Coronary artery (tissue), 2 donors: ENCODE measurements around the gene TGFBR2.

ENCODE experiments used
- DNase-seq: peaks from one replicate; pipeline ENCODE4 v3.0.0-alpha.2; 2017; ENCODE audit warnings: low spot score
- H3K27ac ChIP-seq, 2 donors: fragments of 200-600 bp; sonication (generic); one replicate each; pipeline ENCODE4 v1.5.1; 2016 to 2019
- H3K4me3 ChIP-seq: fragments of 200-600 bp; sonication (generic); 2 replicates; pipeline ENCODE4 v1.5.1; 2016; ENCODE audit warnings: mild to moderate bottlenecking, moderate library complexity
- TF ChIP-seq, protein P1 (sequence below): fragments of 200-600 bp; sonication (generic); IDR thresholded peaks from one replicate; pipeline ENCODE4 v1.5.1; 2019; ENCODE audit warnings: antibody characterized with exemption

Gene TGFBR2

DNA sequence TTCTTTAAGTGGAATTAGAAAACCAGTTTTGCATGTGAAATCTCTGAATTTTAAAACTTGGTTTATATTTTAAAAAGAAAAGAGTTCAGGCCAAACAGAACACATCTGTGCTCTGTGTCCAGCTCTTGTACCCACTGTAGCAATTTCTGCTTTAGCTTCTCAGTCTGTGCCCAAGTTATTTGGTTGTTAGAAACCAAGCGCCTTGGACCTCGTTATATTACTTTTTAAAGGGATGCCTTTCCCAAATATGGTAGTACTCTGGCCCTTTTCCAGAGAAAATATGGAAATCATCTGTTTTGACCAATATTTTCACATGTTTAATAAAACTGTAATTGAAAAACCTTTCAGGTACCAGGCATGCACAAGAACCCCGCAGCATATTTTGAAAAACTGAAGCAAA is 27.3 kb downstream of the TGFBR2 start:
- Histone ChIP-seq H3K27ac (no peak overlapping the region), H3K4me3 (no peak overlapping the region)
- TF ChIP-seq, protein P1, sequence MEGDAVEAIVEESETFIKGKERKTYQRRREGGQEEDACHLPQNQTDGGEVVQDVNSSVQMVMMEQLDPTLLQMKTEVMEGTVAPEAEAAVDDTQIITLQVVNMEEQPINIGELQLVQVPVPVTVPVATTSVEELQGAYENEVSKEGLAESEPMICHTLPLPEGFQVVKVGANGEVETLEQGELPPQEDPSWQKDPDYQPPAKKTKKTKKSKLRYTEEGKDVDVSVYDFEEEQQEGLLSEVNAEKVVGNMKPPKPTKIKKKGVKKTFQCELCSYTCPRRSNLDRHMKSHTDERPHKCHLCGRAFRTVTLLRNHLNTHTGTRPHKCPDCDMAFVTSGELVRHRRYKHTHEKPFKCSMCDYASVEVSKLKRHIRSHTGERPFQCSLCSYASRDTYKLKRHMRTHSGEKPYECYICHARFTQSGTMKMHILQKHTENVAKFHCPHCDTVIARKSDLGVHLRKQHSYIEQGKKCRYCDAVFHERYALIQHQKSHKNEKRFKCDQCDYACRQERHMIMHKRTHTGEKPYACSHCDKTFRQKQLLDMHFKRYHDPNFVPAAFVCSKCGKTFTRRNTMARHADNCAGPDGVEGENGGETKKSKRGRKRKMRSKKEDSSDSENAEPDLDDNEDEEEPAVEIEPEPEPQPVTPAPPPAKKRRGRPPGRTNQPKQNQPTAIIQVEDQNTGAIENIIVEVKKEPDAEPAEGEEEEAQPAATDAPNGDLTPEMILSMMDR = no peak
- DNase-seq = no peak

DNA sequence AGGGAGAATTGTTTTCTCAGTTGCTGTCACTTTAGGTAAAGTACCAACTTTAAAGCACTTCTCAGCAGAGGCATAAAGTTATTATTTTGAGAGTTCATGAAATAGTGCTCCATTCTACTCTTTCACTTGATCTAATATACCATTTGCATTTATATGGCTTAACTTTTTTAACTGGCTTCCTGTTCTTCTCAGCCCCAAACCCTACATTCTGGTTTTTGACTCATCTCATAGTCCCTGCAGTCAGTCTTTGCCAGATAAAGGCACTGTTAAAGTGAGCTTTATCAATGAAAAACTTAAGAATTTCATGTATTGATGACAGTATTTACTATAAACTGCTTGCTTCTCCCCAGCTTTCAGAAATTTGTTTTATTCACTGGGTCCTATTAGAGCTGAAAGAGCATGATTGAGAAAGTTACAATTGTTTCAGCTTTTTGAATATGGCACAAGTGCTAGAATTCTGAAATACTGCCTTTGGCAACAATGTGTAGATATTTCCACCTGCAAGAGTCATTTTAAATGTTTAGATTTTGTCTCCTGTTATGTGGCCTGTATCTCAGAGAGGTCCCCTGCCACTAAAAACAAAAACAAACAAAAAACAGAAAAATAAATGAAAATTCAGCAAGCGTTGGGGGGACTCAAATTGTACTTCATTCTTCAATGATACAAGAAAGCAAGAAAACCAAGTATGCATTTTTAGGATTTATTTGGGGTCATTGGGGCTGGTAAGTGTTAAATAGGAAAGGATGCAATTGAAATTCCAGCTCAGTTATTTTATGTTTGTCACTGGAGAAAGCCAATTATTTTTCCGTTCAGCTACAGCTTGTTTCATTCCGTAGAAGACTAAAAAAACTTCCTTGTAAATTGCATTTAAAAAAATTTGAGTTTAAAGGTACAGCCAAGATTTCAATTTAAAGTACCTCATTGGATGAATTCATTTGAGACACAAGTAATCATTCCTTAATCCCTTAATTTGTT is 28.6 kb downstream of the TGFBR2 start:
- DNase-seq = no peak
- no peak overlapping the region for H3K4me3 ChIP-seq
- H3K27ac ChIP-seq = no peak overlapping the region
- TF ChIP-seq, protein P1 = no peak

DNA sequence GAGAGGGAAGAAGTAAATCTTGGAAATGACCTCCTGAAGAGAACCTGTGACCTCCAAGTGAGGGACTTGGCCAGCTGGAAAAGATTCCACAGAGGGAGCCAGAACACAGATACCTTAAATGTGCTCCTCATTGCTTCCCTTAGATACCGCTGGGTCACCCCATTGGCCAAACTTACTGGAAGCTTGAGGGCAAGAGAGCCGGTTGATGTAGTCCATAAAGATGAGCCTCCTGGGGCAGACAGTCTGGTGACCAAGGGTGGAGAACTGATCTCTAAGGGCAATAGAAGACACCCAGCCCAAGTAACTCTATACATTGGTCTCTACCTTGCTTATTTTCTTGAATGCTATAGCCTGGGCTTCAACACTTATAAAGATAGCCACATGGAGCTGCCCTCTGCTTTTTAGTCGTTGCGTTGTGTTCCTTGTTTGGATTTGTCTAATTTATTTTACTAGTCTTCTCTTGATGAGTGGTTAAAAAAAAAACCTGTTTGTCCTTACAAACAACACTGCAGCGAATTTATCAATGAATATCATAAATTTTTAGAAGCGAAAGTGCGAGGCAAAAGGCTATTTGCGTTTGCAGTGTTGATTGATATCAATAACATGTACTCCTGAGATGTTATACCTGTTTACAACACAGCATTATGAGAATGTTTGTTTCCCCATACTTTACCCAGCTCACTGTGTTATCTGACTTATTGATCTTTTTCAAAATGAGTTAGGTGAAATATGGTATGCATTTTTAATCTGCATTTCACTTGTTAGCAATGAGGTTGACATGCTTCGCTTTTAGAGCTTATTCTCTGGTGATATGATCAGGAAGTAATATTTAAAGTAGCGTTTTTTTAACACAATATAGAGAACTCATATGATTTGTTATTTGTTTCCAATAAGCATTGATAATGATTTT is 31.2 kb downstream of the TGFBR2 start:
- TF ChIP-seq, protein P1 = no peak
- no peak overlapping the region for H3K4me3 ChIP-seq
- DNase-seq = no peak
- H3K27ac ChIP-seq = no peak overlapping the region

DNA sequence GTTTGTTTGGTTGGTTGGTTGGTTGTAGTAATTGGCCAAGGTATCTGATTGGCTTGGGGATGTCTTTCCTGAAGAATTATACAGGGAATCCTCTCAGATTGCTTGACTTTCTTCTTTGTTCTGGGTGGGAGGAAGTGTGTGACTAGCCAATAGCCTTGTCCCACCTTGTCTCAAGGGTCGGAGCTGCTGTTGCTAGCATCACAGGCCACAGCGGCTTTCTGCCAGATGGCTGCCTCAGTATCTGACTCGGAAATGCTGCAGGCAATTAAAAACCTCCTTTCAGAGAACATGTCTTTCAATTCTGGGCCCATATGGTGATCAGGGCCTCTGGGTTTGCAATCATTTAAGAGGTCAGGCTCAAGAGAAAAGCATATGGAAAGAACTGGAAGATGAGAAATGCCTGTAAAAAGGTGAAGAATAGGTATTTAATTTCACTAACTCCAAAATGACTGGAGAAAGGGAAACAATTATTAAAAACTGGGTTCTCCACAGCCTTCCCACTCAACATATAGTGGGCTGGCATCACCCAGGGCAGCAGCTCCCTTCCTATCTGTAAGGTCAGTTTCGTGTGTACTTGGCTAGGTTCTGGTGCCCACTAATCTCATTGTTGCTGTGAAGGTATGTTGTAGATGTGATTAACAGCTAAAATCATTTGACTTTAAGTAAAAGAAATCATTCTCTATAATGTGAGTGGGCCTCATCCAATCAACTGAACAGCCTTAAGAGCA is 32.4 kb downstream of the TGFBR2 start:
- no peak for DNase-seq

DNA sequence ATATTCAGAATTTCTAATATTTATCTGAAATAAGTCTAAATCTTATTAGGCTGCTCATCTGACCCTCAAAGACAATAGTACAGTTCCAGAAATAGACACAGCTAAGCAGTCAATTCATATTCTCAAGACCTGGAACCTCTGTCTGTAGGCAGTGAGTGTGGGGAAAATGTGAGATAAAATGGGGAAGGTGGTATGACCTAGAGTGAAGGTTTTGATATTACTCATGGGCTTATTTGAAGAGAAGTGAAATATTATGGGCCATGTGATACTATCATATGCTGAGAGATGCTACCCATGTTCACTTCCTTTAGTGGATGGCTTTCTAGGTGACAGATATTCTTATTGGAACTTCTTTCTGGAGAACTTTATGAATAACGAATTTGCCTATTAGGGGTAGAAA is 33.5 kb downstream of the TGFBR2 start:
- H3K27ac ChIP-seq = no peak overlapping the region
- TF ChIP-seq, protein P1 = no peak
- H3K4me3 ChIP-seq = no peak overlapping the region
- DNase-seq = no peak

More for the DNA sequence above, 32.4 kb downstream of the TGFBR2 start:
- TF ChIP-seq, protein P1 = no peak
- H3K4me3 ChIP-seq = no peak overlapping the region
- H3K27ac ChIP-seq = no peak overlapping the region

DNA sequence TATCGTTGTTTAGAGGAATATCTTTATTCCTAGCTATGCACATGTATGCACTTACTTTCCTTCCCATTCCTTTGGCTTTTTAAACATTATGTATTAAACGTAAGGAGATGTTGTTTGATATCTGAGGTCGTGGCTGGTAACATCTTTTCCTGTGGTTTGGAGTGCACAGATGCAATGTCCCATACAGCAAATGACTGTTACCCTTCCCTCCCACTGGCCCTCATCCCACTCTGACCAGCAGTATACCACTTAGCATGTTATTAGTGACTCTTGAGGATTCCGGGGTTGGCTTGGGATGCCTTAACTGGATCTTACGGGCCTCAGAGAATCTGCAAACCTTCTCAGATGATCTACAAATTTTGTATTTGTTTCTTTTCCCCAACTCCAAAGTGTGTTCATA is 34.5 kb downstream of the TGFBR2 start:
- TF ChIP-seq, protein P1 = no peak
- no peak for DNase-seq
- no peak overlapping the region for H3K4me3 ChIP-seq
- no peak overlapping the region for H3K27ac ChIP-seq
